Parathyroid adenoma (tissue), 2 donors: ENCODE measurements around the gene SLC8B1.

Experiments used
- H2AFZ ChIP-seq: fragments of 300-600 bp; sonication (generic); one replicate; pipeline ENCODE4 v1.7.0; 2017; ENCODE audit warnings: antibody characterized with exemption, mild to moderate bottlenecking
- H3K27ac ChIP-seq: fragments of 300-600 bp; sonication (generic); one replicate; pipeline ENCODE4 v1.7.0; 2017
- H3K27me3 ChIP-seq: fragments of 300-600 bp; sonication (generic); one replicate; pipeline ENCODE4 v1.7.0; 2017; ENCODE audit warnings: low read length; ENCODE audit not compliant: control insufficient read depth, insufficient read depth
- H3K36me3 ChIP-seq: fragments of 300-600 bp; sonication (generic); one replicate; pipeline ENCODE4 v1.7.0; 2017; ENCODE audit warnings: low read length; ENCODE audit not compliant: control insufficient read depth, insufficient read depth
- H3K4me1 ChIP-seq: fragments of 300-600 bp; sonication (generic); one replicate; pipeline ENCODE4 v1.7.0; 2017; ENCODE audit warnings: control low read depth
- H3K4me2 ChIP-seq: fragments of 300-600 bp; sonication (generic); one replicate; pipeline ENCODE4 v1.7.0; 2017; ENCODE audit warnings: low read length
- H3K4me3 ChIP-seq: fragments of 300-600 bp; sonication (generic); one replicate; pipeline ENCODE4 v1.7.0; 2017; ENCODE audit warnings: low read depth, low read length
- H3K79me2 ChIP-seq: fragments of 300-600 bp; sonication (generic); one replicate; pipeline ENCODE4 v1.7.0; 2017; ENCODE audit warnings: control low read depth
- H3K9ac ChIP-seq: fragments of 300-600 bp; sonication (generic); one replicate; pipeline ENCODE4 v1.7.0; 2017; ENCODE audit warnings: mild to moderate bottlenecking
- H3K9me3 ChIP-seq: fragments of 300-600 bp; sonication (generic); one replicate; pipeline ENCODE4 v1.7.0; 2017; ENCODE audit warnings: low read length; ENCODE audit not compliant: control insufficient read depth
- CTCF ChIP-seq: fragments of 300-600 bp; sonication (generic); IDR thresholded peaks from one replicate; pipeline ENCODE4 v1.7.0; 2017; ENCODE audit warnings: antibody characterized with exemption, mild to moderate bottlenecking
- donor health status: primary hyperparathyroidism.

SLC8B1 gene

GRCh38 chr12:113370923-113371682 lies 36.2 kb upstream of the SLC8B1 start:
- Histone ChIP-seq H3K79me2 (no peaks in the 10 kb centered on the region), H3K27ac (no peak overlapping the region), H3K27me3 (no peaks in the 10 kb centered on the region), H3K9me3 (no peaks in the 10 kb centered on the region), H3K36me3 (no peaks in the 10 kb centered on the region), H2AFZ (no peak overlapping the region), H3K4me1 (no peaks in the 10 kb centered on the region), H3K4me3 (no peak overlapping the region), H3K9ac (no peak overlapping the region), H3K4me2 (no peak overlapping the region)
- TF ChIP-seq CTCF, result no peak

GRCh38 chr12:113369391-113369985 lies 34.6 kb upstream of the SLC8B1 start:
- H3K27me3 ChIP-seq, result no peaks in the 10 kb centered on the region

GRCh38 chr12:113368331-113368730 lies 33.4 kb upstream of the SLC8B1 start:
- Histone ChIP-seq H3K4me3 (no peak overlapping the region), H3K27ac (no peak overlapping the region), H3K4me2 (no peak overlapping the region), H3K4me1 (no peaks in the 10 kb centered on the region), H3K79me2 (no peaks in the 10 kb centered on the region), H3K36me3 (no peaks in the 10 kb centered on the region), H3K9me3 (no peaks in the 10 kb centered on the region), H3K9ac (no peak overlapping the region), H2AFZ (no peak overlapping the region), H3K27me3 (no peaks in the 10 kb centered on the region)
- no peak for TF ChIP-seq CTCF

More at GRCh38 chr12:113369391-113369985, 34.6 kb upstream of the SLC8B1 start:
- no peak for TF ChIP-seq CTCF
- Histone ChIP-seq H3K9me3 (no peaks in the 10 kb centered on the region), H3K4me2 (no peak overlapping the region), H3K27ac (no peak overlapping the region), H3K79me2 (no peaks in the 10 kb centered on the region), H3K4me1 (no peaks in the 10 kb centered on the region), H3K4me3 (no peak overlapping the region), H2AFZ (no peak overlapping the region), H3K9ac (no peak overlapping the region), H3K36me3 (no peaks in the 10 kb centered on the region)

GRCh38 chr12:113366827-113367226 lies 31.9 kb upstream of the SLC8B1 start:
- TF ChIP-seq CTCF, result no peak
- H3K79me2 ChIP-seq, result no peaks in the 10 kb centered on the region
- H3K36me3 ChIP-seq, result no peaks in the 10 kb centered on the region
- no peaks in the 10 kb centered on the region for H3K9me3 ChIP-seq
- no peaks in the 10 kb centered on the region for H3K4me1 ChIP-seq
- no peaks in the 10 kb centered on the region for H3K27me3 ChIP-seq
- H3K4me3 ChIP-seq, result no peak overlapping the region
- H3K27ac ChIP-seq, result no peak overlapping the region
- H2AFZ ChIP-seq, result no peak overlapping the region
- no peak overlapping the region for H3K9ac ChIP-seq
- no peak overlapping the region for H3K4me2 ChIP-seq
